ENCODE results near the gene OTUD1. TPM values are rescaled to one million over a fixed set of nuclear protein-coding genes. Genes with fewer than 3 reads are reported as not detected.
A peak's percentile ranks its signal among the peaks of the same experiment; 100 is the strongest.

OTUD1 gene
- total and polyA plus RNA-seq, 8 donors: 12.0 to 21.6 (median 14.6) TPM

DNA sequence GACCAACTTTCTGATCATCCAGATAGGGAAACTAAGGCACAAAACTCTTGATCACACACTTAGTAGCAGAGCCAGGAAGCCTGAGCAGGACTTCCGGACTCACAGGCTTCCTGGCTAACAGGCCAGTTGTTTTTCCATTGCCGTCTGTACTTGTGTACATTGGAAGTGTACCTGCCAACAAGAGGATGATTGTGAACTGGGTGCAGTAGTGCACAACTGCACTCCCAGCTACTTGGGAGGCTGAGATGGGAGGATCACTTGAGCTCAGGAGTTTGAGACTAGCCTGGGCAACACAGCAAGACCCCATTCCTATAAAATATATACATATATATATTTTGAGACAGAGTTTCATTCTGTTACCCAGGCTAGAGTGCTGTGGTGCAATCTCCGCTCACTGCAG lies 35.2 kb upstream of the OTUD1 start:
- Histone ChIP-seq H3K27me3 (no peaks in the 10 kb centered on the region), H3K27ac (no peak overlapping the region)
- intact Hi-C loops (cut with DNase I): no loop called here

DNA sequence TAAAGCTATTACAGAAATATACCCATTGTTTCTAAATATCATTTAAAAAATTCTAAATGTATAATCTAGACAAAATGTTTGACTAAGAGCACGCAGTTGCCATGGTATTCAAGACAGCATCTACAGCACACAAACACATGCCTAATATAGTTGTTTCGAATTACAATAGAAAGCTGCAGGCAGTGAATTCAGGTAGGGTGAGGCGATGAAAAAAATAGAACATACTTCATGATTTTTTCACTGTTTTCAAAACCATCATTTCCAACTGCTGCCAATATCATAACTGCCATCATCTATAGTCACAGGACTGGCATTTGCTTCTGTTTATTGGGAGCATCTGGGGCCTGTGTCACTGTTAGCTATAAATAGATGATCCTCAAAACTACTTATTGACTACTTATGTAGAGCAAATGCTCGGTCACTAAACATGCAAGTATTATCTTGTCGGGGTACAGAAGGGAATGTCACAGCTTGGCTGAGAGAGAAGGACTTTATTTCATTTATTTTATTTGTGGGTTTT lies 34.4 kb upstream of the OTUD1 start:
- DNase-seq (no peak), ATAC-seq (no peak)
- no peaks in the 10 kb centered on the region for H3K36me3 ChIP-seq
- no peak overlapping the region for H3K4me3 ChIP-seq
- no peak overlapping the region for H3K27ac ChIP-seq
- intact Hi-C loops (cut with DNase I): no loop called here
- no peaks in the 10 kb centered on the region for H3K27me3 ChIP-seq
- TF ChIP-seq CTCF (IDR thresholded peaks at IDR 0.05): no peak
- H3K4me1 ChIP-seq: no peaks in the 10 kb centered on the region
- H3K9me3 ChIP-seq: no peaks in the 10 kb centered on the region

More for the DNA sequence above, 35.2 kb upstream of the OTUD1 start:
- H3K4me3 ChIP-seq: no peak overlapping the region
- DNase-seq: no peak
- ATAC-seq: no peak
- H3K36me3 ChIP-seq: no peaks in the 10 kb centered on the region
- no peaks in the 10 kb centered on the region for H3K4me1 ChIP-seq
- TF ChIP-seq CTCF (IDR thresholded peaks at IDR 0.05): no peak
- H3K9me3 ChIP-seq: no peaks in the 10 kb centered on the region

DNA sequence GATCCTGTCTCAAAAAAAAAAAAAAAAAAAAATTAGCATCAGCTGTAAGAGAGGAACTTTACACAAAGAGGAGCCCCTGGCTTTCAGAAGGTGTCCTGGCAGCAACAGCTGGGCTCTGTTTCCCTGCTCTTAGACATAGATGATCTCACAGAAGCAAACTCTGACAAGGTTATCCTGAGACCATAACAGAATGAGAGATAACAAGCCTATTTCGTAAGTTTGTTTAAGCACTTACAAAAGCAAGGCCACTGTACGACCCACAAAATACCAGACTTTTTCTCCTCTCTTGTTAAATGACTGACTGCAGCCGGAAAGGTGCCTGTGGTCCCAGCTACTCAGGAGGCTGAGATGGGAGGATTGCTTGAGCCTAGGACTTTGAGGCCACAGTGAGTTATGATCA lies 33.3 kb upstream of the OTUD1 start:
- Histone ChIP-seq H3K4me1 (no peaks in the 10 kb centered on the region), H3K9me3 (no peaks in the 10 kb centered on the region), H3K36me3 (no peaks in the 10 kb centered on the region), H3K27ac (no peak overlapping the region), H3K27me3 (no peaks in the 10 kb centered on the region), H3K4me3 (no peak overlapping the region)
- intact Hi-C loops (cut with DNase I): no loop called here
- ATAC-seq: no peak
- no peak for TF ChIP-seq CTCF (IDR thresholded peaks at IDR 0.05)
- peak in 2 of 4 donors; percentile 40 to 73 for DNase-seq

DNA sequence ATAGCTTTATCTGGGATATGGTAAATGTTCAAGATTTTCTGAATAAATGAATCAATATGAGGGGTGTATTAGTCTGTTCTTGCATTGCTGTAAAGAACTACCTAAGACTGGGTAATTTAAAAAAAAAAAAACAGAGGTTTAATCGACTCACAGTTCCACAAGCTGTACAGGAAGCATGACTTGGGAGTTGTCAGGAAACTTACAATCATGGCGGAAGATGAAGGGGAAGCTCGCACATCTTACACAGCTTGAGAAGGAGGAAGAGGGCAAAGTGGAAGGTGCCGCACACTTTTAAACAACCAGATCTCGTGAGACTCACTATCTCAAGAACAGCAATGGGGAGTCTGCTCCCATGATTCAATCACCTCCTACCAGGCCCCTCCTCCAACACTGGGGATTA lies 32.5 kb upstream of the OTUD1 start:
- intact Hi-C loops (cut with DNase I): no loop called here
- H3K4me1 ChIP-seq: no peaks in the 10 kb centered on the region
- H3K9me3 ChIP-seq: no peaks in the 10 kb centered on the region
- no peak overlapping the region for H3K27ac ChIP-seq
- DNase-seq: no peak
- no peak overlapping the region for H3K4me3 ChIP-seq
- ATAC-seq: no peak
- H3K36me3 ChIP-seq: no peaks in the 10 kb centered on the region
- no peak for TF ChIP-seq CTCF (IDR thresholded peaks at IDR 0.05)
- H3K27me3 ChIP-seq: no peaks in the 10 kb centered on the region

- no peaks in the 10 kb centered on the region for H3K27me3 ChIP-seq
- no peak for TF ChIP-seq CTCF (IDR thresholded peaks at IDR 0.05)
- H3K27ac ChIP-seq: no peak overlapping the region
- no peak for ATAC-seq
- peak in 2 of 4 donors; percentile 46 to 68 for DNase-seq
- H3K9me3 ChIP-seq: no peaks in the 10 kb centered on the region
- no peaks in the 10 kb centered on the region for H3K4me1 ChIP-seq
- H3K36me3 ChIP-seq: no peaks in the 10 kb centered on the region
- intact Hi-C loops (cut with DNase I): no loop called here
- H3K4me3 ChIP-seq: no peak overlapping the region
Observed at GRCh38 chr10:23408330-23408976, 30.4 kb upstream of the OTUD1 start.

Measured in left lung (tissue), 10 donors.